ENCODE results near the gene C10orf90. TPM values are rescaled to one million over a fixed set of nuclear protein-coding genes. Genes with fewer than 3 reads are reported as not detected.

Gene C10orf90
- total RNA-seq, 1 experiment from 2014 or later = 0.99 TPM

DNA sequence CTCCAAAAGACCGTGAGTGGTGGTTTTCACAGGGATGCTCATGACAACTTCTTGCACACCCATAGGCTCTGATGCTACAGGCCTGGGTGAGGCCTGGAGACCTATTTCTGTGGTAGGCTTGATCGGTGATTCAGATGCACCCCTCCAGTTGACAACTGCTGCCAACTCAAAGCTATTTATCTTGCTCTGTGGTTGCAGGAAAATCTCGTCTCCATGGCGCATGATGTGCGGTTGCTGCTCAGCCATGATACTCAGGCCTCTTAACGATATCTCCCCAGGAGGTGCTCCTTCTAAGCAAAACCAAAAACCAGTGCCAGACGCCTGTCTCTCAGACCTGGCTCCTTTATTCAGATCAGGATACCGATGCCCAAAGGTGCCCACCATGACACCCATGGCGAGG, 31.4 kb downstream of the C10orf90 start:
- DNase-seq (ENCODE audit: extremely low read depth, low read depth) = no peak

GRCh38 chr10:126638542-126638941, 32.0 kb downstream of the C10orf90 start:
- DNase-seq (ENCODE audit: extremely low read depth, low read depth) = no peak

- DNase-seq (ENCODE audit: extremely low read depth, low read depth) = no peak
These were observed 33.0 kb downstream of the C10orf90 start for GRCh38 chr10:126637501-126637900.

DNA sequence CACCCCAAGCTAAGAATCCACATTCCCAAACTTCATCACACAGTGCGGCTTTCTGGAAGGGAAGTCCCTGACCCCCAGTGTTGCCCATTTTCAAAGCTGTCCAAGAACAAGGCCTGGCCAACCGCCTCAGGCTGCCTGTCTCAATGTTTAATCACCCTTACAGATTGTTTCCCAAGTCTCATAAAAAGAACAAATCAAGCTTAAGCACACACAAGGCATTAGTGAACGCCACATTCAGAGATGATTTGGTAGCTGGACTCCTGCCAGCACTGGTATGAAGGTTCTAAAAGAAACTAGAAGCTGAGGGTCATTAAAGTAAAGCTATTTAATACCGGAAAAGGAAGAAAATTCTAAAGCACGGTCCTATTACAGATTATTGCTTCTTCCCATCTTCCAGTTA, 35.6 kb downstream of the C10orf90 start:
- DNase-seq (ENCODE audit: extremely low read depth, low read depth) = no peak

GRCh38 chr10:126634347-126634746, 36.1 kb downstream of the C10orf90 start:
- DNase-seq (ENCODE audit: extremely low read depth, low read depth) = no peak

DNA sequence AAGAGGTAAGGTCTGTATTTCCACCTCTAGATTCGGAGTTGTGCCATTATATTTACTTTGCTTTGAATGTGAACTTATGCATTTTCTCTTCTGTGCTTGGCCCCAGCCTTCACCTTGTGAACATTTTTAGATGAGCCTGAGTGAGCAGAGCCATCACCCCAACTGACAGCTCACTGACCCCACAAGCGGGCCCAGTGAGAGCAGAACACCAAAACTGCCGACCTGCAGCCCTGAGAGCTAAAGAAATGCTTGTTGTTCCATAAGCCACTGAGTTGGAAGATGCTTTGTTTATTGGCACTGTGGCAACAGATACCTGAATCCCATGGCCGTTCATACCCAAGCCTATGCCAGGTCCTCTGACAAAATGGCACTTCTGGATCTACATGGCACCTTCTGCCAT, 37.8 kb downstream of the C10orf90 start:
- DNase-seq (ENCODE audit: extremely low read depth, low read depth) = no peak

- no peak for DNase-seq (ENCODE audit: extremely low read depth, low read depth)
These were observed 40.4 kb downstream of the C10orf90 start for GRCh38 chr10:126629925-126630624.

DNA sequence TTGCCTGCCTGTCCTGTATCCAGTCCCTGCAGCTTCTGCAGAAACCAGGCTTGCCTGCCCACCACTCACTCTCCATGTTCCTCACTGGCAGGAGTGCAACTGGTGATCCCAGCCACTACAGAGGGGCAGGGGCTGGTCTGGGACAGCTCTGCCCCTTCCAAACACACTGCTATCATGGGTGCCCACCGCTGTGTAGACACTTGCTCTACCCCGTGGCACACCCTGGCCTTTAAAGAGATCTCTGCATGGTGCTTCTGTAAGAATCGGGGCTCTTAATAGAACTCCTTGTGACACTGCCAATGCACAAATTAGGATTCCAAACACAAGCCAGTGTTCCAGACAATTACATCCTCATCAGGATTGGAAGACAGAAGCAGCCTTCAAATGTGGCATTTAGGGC, 41.7 kb downstream of the C10orf90 start:
- DNase-seq (ENCODE audit: extremely low read depth, low read depth) = no peak

DNA sequence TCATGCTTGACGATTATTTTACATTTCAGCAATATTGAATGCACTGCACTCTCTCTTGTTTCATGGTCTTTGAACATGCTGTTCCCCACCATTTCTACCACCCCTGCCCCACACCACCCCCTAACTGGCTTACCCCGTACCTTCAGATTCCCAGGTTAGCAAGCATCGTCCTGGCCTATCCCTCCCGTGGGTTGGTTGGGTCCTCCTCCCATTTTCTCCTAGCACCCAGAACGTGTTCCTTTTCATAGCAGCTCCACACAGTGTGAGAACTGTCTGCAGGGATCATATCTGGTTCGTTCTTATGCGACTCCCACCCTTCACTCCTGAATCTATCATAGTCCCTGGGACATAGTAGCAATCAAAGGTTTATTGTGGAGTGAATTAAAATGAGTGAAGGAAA, 48.6 kb downstream of the C10orf90 start:
- DNase-seq (ENCODE audit: extremely low read depth, low read depth) = no peak

GRCh38 chr10:126618466-126618865, 52.0 kb downstream of the C10orf90 start:
- DNase-seq (ENCODE audit: extremely low read depth, low read depth) = no peak

GRCh38 chr10:126617733-126618132, 52.8 kb downstream of the C10orf90 start:
- no peak for DNase-seq (ENCODE audit: extremely low read depth, low read depth)

- no peak for DNase-seq (ENCODE audit: extremely low read depth, low read depth)
These were observed 53.3 kb downstream of the C10orf90 start for GRCh38 chr10:126617208-126617607.

DNA sequence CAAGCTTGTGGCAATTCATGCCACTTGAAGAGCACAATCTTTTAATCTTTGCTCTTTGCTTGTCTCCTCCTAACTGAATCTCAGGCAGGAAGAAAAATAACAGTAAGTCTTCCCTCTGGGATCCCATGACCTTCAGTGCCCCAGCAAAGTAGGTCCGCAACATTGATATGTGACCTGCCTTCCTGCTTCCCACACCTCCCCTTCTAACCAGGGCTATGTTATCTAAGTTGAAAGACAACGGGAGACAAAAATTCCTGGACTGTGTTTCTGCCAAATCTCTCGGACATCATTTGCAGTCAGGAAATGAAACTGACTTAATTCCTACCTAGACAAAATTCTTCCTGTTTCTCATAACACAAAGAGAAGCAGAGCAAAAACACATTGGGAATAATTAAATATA, 53.8 kb downstream of the C10orf90 start:
- DNase-seq (ENCODE audit: extremely low read depth, low read depth) = no peak

DNA sequence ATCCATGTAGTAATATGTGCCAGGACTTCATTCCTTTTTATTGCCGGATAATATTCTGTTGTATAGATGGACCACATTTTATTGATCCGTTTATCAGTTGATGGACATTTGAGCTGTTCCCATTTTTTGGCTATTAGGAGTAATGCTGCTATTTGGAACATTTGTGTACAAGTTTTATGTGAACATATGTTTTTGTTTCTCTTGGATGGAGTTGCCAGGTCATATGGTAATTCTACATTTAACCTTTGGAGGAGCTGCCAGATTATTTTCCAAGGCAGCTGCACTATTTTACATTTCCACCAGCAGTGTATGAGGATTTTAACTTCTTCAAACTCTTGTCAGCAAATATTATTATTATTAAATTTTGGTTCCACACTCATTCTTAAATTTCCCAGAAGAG, 59.2 kb downstream of the C10orf90 start:
- no peak for DNase-seq (ENCODE audit: extremely low read depth, low read depth)

DNA sequence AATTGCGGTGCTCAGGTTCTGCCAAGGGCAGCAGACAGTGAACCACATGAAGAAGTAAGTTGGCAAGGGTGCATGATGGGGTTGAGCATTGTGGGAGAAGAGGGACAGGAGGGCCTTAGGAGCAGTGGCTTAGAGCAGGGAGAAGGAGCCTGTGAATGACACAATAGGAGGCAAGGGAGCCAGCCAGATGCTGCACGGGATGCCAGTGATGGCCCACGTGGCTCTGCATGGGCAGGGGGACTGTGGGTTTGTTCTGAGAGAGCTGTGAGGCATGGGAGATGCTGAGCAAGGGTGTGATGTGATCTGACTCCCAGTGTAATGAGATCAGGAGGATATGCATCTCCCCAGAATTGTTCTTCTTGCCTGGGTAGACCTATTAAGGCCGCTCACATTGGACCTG, 60.9 kb downstream of the C10orf90 start:
- no peak for DNase-seq (ENCODE audit: extremely low read depth, low read depth)

DNA sequence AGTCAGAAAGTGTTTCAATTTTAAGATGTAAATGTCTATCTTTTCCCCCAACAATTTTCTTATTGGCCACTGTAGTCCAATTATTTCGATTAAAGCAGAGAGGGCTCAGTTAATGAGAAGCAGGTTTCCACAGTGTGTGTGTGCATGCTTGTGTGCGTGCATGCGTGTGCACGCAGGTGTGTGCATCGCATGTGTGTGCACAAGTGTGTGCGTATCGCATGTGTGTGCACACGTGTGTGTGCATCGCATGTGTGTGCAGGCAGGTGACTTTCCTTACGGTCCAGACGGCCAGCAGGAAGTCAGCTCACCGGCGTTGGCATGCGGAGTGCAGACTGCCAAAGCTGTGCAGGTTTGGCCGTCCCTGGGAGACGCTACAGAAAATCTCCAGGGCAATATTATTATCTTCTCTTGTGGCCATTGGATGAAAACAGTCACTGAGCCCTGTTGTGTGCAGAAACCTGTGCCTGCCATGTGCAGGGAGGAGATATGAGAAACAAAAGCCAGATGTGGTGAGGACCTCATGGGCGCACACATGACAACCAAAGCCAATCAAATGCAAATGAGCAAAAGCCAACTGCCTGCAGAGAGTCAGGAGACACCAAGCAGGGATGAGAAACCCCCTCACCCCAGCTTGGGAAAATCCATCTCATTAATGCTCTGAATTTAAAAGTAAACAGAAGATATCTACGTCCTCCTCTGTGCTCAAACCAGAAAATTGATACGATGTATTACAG, 70.4 kb downstream of the C10orf90 start:
- no peak for DNase-seq (ENCODE audit: extremely low read depth, low read depth)

GRCh38 chr10:126598009-126598408, 72.5 kb downstream of the C10orf90 start:
- peak; percentile 34 for DNase-seq (ENCODE audit: extremely low read depth, low read depth)

GRCh38 chr10:126597211-126597610, 73.3 kb downstream of the C10orf90 start:
- no peak for DNase-seq (ENCODE audit: extremely low read depth, low read depth)

- no peak for DNase-seq (ENCODE audit: extremely low read depth, low read depth)
These were observed 73.9 kb downstream of the C10orf90 start for GRCh38 chr10:126596472-126597016.

- DNase-seq (ENCODE audit: extremely low read depth, low read depth) = no peak
These were observed 75.3 kb downstream of the C10orf90 start for GRCh38 chr10:126595160-126595559.

- no peak for DNase-seq (ENCODE audit: extremely low read depth, low read depth)
These were observed 76.4 kb downstream of the C10orf90 start for GRCh38 chr10:126593968-126594701.

Measured in NCI-H460 (cell line).